Sigmoid colon (tissue), 7 donors: ENCODE results near the gene TMEM63C. TPM values are rescaled to one million over a fixed set of nuclear protein-coding genes. Genes with fewer than 3 reads are reported as not detected.

Experiments used
- DNase-seq: peaks from one replicate; pipeline ENCODE4 v3.0.0-alpha.2; 2019
- H3K27ac ChIP-seq, 4 donors: fragments of 200-600 bp; sonication (generic); one replicate each; pipeline ENCODE4 v1.5.1; 2016 to 2019; ENCODE audit warnings: mild to moderate bottlenecking in 1 of 4
- H3K27me3 ChIP-seq, 3 donors: fragments of 200-600 bp; sonication (generic); one replicate each; pipeline ENCODE4 v1.5.1; 2019; ENCODE audit warnings: mild to moderate bottlenecking in 1 of 3
- H3K36me3 ChIP-seq, 4 donors: fragments of 200-600 bp; sonication (generic); one replicate each; pipeline ENCODE4 v1.5.1; 2016 to 2019
- H3K4me1 ChIP-seq, 4 donors: fragments of 200-600 bp; sonication (generic); one replicate each; pipeline ENCODE4 v1.5.1; 2017 to 2019
- H3K4me3 ChIP-seq, 4 donors: fragments of 200-600 bp; sonication (generic); one replicate each; pipeline ENCODE4 v1.5.1; 2017 to 2019; ENCODE audit warnings: mild to moderate bottlenecking in 2 of 4, moderate library complexity in 1 of 4
- H3K9me3 ChIP-seq, 4 donors: fragments of 200-600 bp in 3 of 4; sonication (generic) in 3 of 4; one replicate each; pipeline versions ENCODE4 v1.5.1 to v1.6.1; 2013 to 2019
- EP300 ChIP-seq, 4 donors: sonication (generic); formaldehyde crosslinking; IDR thresholded peaks; one replicate each; pipeline ENCODE4 v1.6.1; 2017; ENCODE audit warnings: antibody characterized with exemption in 4 of 4
- POLR2A ChIP-seq, 2 donors: fragments of 450-650 bp; IDR thresholded peaks; one replicate each; pipeline ENCODE4 v1.6.1; 2016; ENCODE audit warnings: antibody characterized with exemption in 2 of 2, mild to moderate bottlenecking in 2 of 2, moderate library complexity in 2 of 2
- POLR2AphosphoS5 ChIP-seq, 4 donors: sonication (generic); formaldehyde crosslinking; IDR thresholded peaks; one replicate each; pipeline ENCODE4 v1.6.1; 2017; ENCODE audit warnings: antibody characterized with exemption in 4 of 4
- WGBS, 2 donors: extraction: QIAGEN DNeasy Blood & Tissue Kit; methylation state at CpG; one replicate each; pipeline ENCODE4 v1.1.7; 2013; 5-methylcytosine and 5-hydroxymethylcytosine counted together
- intact Hi-C: fragments of 100-400 bp; cut with DNase I; formaldehyde crosslinking; loops from one replicate; pipeline ENCODE4 v1.15.1; 2023
- polyA plus RNA-seq, 3 donors: library from polyadenylated mRNA; stranded (reverse); fragments of 200-250 nt; gene quantifications; one replicate each; pipeline ENCODE4 v1.2.3, GENCODE V29; 2013
- total RNA-seq, 4 donors: library from RNA; depleted of rRNA; stranded (reverse); fragments of >200 nt; gene quantifications; one replicate each; pipeline ENCODE4 v1.1.0, GENCODE V29; 2016
- TF ChIP-seq, protein P1 (sequence below), 4 experiments: fragments of 450-650 bp in 3 of 4; fragments of 200-600 bp in 1 of 4; IDR thresholded peaks; one replicate each; pipeline ENCODE4 v1.5.1; 2016 to 2019; ENCODE audit warnings: antibody characterized with exemption in 4 of 4, mild to moderate bottlenecking in 3 of 4, moderate library complexity in 2 of 4
- donor health status: healthy with polysubstance abuse.
- donor health status: Bipolar disorder and iron deficiency.
- donor health status: healthy.

The TMEM63C gene
- total and polyA plus RNA-seq, 7 donors = 0.28 to 6.5 (median 1.8) TPM

DNA sequence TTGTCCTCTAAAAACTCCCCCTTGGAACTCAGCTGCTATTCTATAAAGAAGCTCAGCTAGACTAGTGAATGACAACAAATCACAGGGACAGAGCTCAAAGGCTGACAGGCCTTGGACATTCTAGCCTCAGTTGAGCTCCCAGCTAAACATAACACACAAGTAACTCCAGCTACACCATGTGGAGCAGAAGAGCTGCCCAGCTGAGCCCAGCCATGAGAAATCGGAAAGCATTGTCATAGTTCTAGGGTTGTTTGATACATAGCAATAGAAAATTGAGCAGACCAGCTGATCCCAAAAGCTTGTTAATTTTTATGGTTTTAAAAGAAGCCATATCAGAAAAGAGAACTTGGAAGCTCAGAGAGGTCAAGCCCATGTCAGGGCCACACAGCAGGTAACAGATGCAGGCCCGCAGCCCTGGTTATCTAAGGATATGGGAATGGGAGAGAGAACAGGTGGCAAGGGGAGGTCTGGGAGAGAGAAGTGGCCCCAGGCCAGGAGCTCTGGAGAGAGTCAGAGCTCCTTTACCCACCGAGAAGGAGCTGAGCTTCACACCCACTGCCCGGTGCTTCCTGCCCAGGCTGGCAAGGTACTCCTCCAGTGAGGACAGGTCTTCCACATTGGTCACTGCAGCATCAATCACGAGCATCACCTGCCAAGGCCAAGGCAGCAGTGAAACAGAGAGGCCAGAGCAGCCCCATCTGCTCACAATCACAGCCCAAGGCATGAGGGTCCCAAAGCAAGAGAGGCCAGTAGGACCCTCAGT is 86.5 kb downstream of the TMEM63C start:
- Histone ChIP-seq H3K4me1 (peaks cover 0 to 5% (median 0%) of the 10 kb centered on the region in 4 donors), H3K9me3 (peaks cover 0 to 2% (median 0%) of the 10 kb centered on the region in 4 donors), H3K27ac (no peak overlapping the region), H3K36me3 (no peaks in the 10 kb centered on the region), H3K27me3 (peaks cover 9 to 52% (median 18%) of the 10 kb centered on the region in 3 donors), H3K4me3 (no peak overlapping the region)
- no peak for DNase-seq
- intact Hi-C loops = no loop called here
- 85 to 93% methylated on average over 5 of the region's 5 CpGs for WGBS, 2 donors
- no peak for TF ChIP-seq EP300 (IDR thresholded peaks at IDR 0.05)

DNA sequence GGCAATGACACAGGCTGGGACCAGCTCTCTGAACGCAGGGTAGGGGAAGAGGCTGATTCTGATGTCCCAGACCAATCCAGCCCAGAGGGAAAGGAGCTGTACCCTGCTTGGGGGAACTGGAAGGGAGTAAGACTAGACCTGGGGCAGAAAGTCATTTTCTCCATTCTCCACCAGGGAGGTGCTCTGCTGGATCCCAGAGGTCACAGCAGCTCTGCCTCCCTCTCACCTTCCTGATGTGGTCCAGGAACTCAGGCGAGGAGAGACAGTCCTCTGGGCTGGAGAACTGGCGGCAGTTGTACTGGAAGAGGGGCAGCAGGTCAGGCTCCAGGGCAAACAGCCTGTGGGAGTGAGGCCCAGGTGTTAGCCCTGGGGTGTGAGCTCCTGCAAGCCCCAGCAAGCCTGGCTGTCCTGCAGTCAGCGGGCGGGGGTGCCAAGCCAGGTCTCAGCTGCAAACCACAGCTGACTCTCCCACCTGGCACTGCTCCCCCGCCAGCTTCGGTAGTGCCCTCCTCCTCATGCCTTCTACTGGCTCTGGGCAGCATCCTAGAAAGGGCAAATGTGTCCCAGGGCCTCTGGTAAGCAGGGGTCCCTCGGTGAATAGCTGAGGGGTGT is 87.5 kb downstream of the TMEM63C start:
- WGBS, 2 donors = 25 to 36% methylated on average over 8 of the region's 8 CpGs
- no peak for DNase-seq
- intact Hi-C loops = no loop called here

DNA sequence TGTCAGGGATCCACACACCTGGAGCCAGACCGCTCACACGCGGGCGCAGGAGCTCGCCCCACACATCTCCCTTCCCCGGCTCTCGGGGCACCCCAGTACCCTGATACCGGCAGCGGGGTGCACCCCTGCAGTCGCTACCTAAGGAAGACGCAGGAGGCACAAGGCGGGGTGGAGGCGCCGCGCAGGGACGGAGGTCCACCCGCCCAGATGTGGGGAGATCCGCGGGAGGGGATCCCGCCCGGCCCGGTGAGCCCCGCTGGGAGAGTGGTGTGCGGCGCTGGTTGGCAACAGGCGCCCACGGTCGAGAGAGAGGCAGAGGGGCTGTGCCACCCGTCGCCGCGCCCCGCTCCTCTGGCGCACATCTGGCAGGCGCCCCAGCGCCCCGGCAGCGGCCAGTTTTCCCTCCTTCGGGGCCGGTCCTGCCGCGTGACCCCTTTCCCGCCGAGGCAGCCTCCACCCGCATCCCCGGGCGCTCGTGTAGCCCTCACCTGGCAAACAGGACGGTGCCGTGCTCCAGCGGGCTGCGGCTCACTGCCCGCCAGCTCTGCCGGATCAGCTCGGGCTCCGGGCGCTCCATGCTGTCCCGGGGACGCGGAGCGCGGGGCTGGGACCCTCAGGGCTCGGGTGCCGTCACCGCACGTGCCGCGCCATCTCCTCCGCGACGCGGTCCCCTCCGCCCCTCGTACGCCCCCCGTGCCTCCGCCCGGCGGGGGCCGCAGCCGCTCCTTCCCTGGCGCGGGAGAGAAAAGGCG is 88.9 kb downstream of the TMEM63C start:
- DNase-seq = no peak
- no peaks in the 10 kb centered on the region for H3K36me3 ChIP-seq
- H3K9me3 ChIP-seq = peaks cover 0 to 2% (median 0%) of the 10 kb centered on the region in 4 donors
- no peak overlapping the region for H3K27ac ChIP-seq
- 4 to 8% methylated on average over 84 of the region's 84 CpGs for WGBS, 2 donors
- no peak overlapping the region for H3K4me3 ChIP-seq
- H3K27me3 ChIP-seq = peaks cover 9 to 52% (median 18%) of the 10 kb centered on the region in 3 donors
- peaks cover 0 to 5% (median 0%) of the 10 kb centered on the region in 4 donors for H3K4me1 ChIP-seq
- TF ChIP-seq POLR2A (IDR thresholded peaks at IDR 0.05) = no peak
- intact Hi-C loops = no loop called here

More for the DNA sequence above, 87.5 kb downstream of the TMEM63C start:
- no peak for TF ChIP-seq POLR2AphosphoS5 (IDR thresholded peaks at IDR 0.05)
- TF ChIP-seq POLR2A (IDR thresholded peaks at IDR 0.05) = no peak
- TF ChIP-seq, protein P1, sequence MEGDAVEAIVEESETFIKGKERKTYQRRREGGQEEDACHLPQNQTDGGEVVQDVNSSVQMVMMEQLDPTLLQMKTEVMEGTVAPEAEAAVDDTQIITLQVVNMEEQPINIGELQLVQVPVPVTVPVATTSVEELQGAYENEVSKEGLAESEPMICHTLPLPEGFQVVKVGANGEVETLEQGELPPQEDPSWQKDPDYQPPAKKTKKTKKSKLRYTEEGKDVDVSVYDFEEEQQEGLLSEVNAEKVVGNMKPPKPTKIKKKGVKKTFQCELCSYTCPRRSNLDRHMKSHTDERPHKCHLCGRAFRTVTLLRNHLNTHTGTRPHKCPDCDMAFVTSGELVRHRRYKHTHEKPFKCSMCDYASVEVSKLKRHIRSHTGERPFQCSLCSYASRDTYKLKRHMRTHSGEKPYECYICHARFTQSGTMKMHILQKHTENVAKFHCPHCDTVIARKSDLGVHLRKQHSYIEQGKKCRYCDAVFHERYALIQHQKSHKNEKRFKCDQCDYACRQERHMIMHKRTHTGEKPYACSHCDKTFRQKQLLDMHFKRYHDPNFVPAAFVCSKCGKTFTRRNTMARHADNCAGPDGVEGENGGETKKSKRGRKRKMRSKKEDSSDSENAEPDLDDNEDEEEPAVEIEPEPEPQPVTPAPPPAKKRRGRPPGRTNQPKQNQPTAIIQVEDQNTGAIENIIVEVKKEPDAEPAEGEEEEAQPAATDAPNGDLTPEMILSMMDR (IDR thresholded peaks at IDR 0.05) = no peak
- no peak for TF ChIP-seq EP300 (IDR thresholded peaks at IDR 0.05)
- H3K9me3 ChIP-seq = peaks cover 0 to 2% (median 0%) of the 10 kb centered on the region in 4 donors
- no peaks in the 10 kb centered on the region for H3K36me3 ChIP-seq
- H3K27me3 ChIP-seq = peaks cover 9 to 52% (median 18%) of the 10 kb centered on the region in 3 donors
- H3K4me3 ChIP-seq = no peak overlapping the region
- no peak overlapping the region for H3K27ac ChIP-seq
- H3K4me1 ChIP-seq = peaks cover 0 to 5% (median 0%) of the 10 kb centered on the region in 4 donors

DNA sequence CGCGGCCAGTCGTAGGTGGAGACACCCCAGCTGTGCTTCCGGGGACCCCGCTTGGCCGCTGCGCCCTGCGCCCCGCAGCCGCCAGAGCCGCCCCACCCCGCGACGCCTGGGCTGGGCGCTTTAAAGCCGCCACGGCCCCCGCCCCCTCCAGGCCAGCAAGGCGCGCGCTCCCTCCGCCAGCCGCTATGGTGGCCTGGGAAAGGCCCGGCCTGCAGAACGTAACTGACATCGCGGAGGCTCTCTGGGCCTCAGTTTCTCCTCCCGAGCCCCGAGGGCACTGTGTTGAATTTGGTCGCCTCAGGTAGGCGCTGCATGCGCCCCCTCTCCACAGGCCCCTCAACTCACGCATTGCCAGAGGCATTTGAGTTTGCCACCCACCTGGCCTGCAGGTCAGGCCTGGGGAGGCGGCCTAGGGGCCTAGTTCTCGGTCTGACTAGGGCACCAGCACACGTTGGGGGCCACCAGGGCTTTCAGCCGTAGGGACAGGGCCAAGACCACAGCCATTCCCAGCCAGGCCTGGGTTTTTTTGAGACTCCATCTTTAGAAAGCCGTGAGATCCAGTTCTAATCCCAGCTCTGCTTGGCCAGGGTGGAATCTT is 89.6 kb downstream of the TMEM63C start, which contains the start of gene NGB:
NGB (minus strand) TSS at position 94 of the 598 bp plus-strand sequence. CDS start 269 bp downstream, outside the sequence.
- Histone ChIP-seq H3K9me3 (peaks cover 0 to 2% (median 0%) of the 10 kb centered on the region in 4 donors), H3K27ac (no peak within 1 kb of the TSS), H3K36me3 (no peaks in the 10 kb centered on the region), H3K4me1 (peaks cover 0 to 5% (median 0%) of the 10 kb centered on the region in 4 donors), H3K27me3 (peaks cover 9 to 52% (median 18%) of the 10 kb centered on the region in 3 donors), H3K4me3 (no peak within 1 kb of the TSS)
- DNase-seq = no peak
- 17% methylated on average over 38 of the region's 38 CpGs for WGBS, 2 donors
- intact Hi-C loops = no loop called here
- no peak for TF ChIP-seq POLR2AphosphoS5 (IDR thresholded peaks at IDR 0.05)
- no peak for TF ChIP-seq EP300 (IDR thresholded peaks at IDR 0.05)
- no peak for TF ChIP-seq POLR2A (IDR thresholded peaks at IDR 0.05)
- TF ChIP-seq, protein P1 (IDR thresholded peaks at IDR 0.05) = no peak

DNA sequence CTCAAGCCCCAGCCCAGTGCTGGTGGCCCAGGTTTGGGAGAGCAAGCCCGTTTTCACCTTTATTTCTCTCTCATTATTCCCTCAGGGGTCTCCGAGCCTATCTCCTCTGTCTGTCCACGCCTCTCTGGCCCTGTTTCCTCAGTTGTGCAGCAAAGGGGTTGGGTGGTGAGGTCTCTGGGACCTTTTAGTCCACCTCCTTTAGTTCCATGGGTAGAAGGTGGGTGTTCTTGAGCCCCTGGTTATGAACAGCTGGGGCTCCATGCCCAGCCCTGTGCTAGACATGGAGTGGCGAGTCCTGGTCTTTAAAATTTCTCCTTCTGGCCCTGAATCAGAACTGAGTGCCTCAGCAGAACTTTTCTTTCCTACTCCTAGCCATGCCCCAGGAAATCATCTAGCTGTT is 90.7 kb downstream of the TMEM63C start:
- no peak overlapping the region for H3K4me3 ChIP-seq
- DNase-seq = no peak

More for the DNA sequence above, 90.7 kb downstream of the TMEM63C start:
- TF ChIP-seq POLR2AphosphoS5 (IDR thresholded peaks at IDR 0.05) (no peak), EP300 (IDR thresholded peaks at IDR 0.05) (no peak), POLR2A (IDR thresholded peaks at IDR 0.05) (no peak)
- TF ChIP-seq, protein P1 (IDR thresholded peaks at IDR 0.05) = no peak
- 87 to 88% methylated on average over 4 of the region's 4 CpGs for WGBS, 2 donors
- peaks cover 0 to 2% (median 0%) of the 10 kb centered on the region in 4 donors for H3K9me3 ChIP-seq
- peaks cover 0 to 5% (median 0%) of the 10 kb centered on the region in 4 donors for H3K4me1 ChIP-seq
- peaks cover 9 to 52% (median 18%) of the 10 kb centered on the region in 3 donors for H3K27me3 ChIP-seq
- intact Hi-C loops = no loop called here
- H3K36me3 ChIP-seq = peaks cover 0 to 9% (median 4%) of the 10 kb centered on the region in 4 donors
- H3K27ac ChIP-seq = no peak overlapping the region
